Sigmoid colon (tissue), 4 donors: ENCODE measurements around the gene ERVW-1.
A peak's percentile ranks its signal among the peaks of the same experiment; 100 is the strongest.

Source experiments
- EP300 ChIP-seq, 4 donors: sonication (generic); formaldehyde crosslinking; IDR thresholded peaks; one replicate each; pipeline ENCODE4 v1.6.1; 2017; ENCODE audit warnings: antibody characterized with exemption in 4 of 4
- POLR2A ChIP-seq, 2 donors: fragments of 450-650 bp; IDR thresholded peaks; one replicate each; pipeline ENCODE4 v1.6.1; 2016; ENCODE audit warnings: antibody characterized with exemption in 2 of 2, mild to moderate bottlenecking in 2 of 2, moderate library complexity in 2 of 2
- POLR2AphosphoS5 ChIP-seq, 4 donors: sonication (generic); formaldehyde crosslinking; IDR thresholded peaks; one replicate each; pipeline ENCODE4 v1.6.1; 2017; ENCODE audit warnings: antibody characterized with exemption in 4 of 4
- TF ChIP-seq, protein P1 (sequence below), 4 experiments: fragments of 450-650 bp in 3 of 4; fragments of 200-600 bp in 1 of 4; IDR thresholded peaks; one replicate each; pipeline ENCODE4 v1.5.1; 2016 to 2019; ENCODE audit warnings: antibody characterized with exemption in 4 of 4, mild to moderate bottlenecking in 3 of 4, moderate library complexity in 2 of 4

DNA sequence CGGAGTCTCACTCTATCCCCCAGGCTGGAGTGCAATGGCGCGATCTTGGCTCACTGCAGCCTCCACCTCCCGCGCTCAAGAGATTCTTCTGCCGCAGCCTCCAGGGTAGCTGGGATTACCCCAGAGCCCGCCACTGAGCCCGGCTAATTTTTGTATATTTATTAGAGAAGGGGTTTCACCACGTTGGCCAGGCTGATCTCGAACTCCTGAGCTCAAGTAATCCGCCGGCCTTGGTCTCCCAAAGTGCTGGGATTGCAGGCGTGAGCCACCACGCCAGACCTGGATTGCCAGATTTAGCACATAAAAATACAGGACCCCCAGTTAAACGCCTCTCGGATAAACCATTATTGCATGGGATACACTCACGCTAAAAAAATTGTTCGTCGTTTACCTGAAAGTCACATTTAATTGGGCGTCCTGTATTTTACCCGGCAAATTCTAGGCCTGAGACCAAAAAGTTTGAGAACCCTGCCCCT is 30.8 kb downstream of the ERVW-1 start:
- TF ChIP-seq, protein P1, sequence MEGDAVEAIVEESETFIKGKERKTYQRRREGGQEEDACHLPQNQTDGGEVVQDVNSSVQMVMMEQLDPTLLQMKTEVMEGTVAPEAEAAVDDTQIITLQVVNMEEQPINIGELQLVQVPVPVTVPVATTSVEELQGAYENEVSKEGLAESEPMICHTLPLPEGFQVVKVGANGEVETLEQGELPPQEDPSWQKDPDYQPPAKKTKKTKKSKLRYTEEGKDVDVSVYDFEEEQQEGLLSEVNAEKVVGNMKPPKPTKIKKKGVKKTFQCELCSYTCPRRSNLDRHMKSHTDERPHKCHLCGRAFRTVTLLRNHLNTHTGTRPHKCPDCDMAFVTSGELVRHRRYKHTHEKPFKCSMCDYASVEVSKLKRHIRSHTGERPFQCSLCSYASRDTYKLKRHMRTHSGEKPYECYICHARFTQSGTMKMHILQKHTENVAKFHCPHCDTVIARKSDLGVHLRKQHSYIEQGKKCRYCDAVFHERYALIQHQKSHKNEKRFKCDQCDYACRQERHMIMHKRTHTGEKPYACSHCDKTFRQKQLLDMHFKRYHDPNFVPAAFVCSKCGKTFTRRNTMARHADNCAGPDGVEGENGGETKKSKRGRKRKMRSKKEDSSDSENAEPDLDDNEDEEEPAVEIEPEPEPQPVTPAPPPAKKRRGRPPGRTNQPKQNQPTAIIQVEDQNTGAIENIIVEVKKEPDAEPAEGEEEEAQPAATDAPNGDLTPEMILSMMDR (IDR thresholded peaks at IDR 0.05) = peak in 1 of 4 experiments; percentile 91
- no peak for TF ChIP-seq POLR2A (IDR thresholded peaks at IDR 0.05)
- TF ChIP-seq POLR2AphosphoS5 (IDR thresholded peaks at IDR 0.05) = no peak
- TF ChIP-seq EP300 (IDR thresholded peaks at IDR 0.05) = no peak
